Endodermal cell (in vitro differentiated cells): ENCODE measurements around the gene CLIC1. TPM values are rescaled to one million over a fixed set of nuclear protein-coding genes. Genes with fewer than 3 reads are reported as not detected.

Experiments used
- DNase-seq: peaks from one replicate; pipeline ENCODE4 v3.0.0-alpha.2; 2017
- H3K27ac ChIP-seq: 2 replicates; pipeline ENCODE4 v1.5.1; 2013; ENCODE audit warnings: mild to moderate bottlenecking, low read depth, low read length, moderate library complexity
- H3K27me3 ChIP-seq: 2 replicates; pipeline ENCODE4 v1.6.1; 2013; ENCODE audit warnings: mild to moderate bottlenecking, low read length, moderate library complexity; ENCODE audit not compliant: insufficient read depth, control insufficient read depth, poor library complexity, severe bottlenecking
- H3K36me3 ChIP-seq: 2 replicates; pipeline ENCODE4 v1.7.0; 2013; ENCODE audit warnings: mild to moderate bottlenecking, low read length, moderate library complexity; ENCODE audit not compliant: control insufficient read depth, insufficient read depth
- H3K4me1 ChIP-seq: one replicate; pipeline ENCODE4 v1.7.0; 2013; ENCODE audit warnings: low read length; ENCODE audit not compliant: control insufficient read depth, insufficient read depth
- H3K4me3 ChIP-seq: 2 replicates; pipeline ENCODE4 v1.5.1; 2013; ENCODE audit warnings: mild to moderate bottlenecking, low read length, moderate library complexity
- H3K9ac ChIP-seq: 2 replicates; pipeline ENCODE4 v1.6.1; 2013; ENCODE audit warnings: mild to moderate bottlenecking, low read length, moderate library complexity; ENCODE audit not compliant: poor library complexity, severe bottlenecking; ENCODE audit errors: extremely low read depth
- H3K9me3 ChIP-seq: 2 replicates; pipeline ENCODE4 v1.6.1; 2013; ENCODE audit warnings: mild to moderate bottlenecking, low read length, moderate library complexity; ENCODE audit not compliant: control insufficient read depth
- H3K27ac Mint-ChIP-seq: 2 replicates; pipeline ENCODE4 v1.8.0; 2020; ENCODE audit warnings: mixed read lengths
- H3K27me3 Mint-ChIP-seq: 2 replicates; pipeline ENCODE4 v1.8.0; 2021; ENCODE audit warnings: mild to moderate bottlenecking, mixed read lengths; ENCODE audit not compliant: insufficient read depth
- H3K36me3 Mint-ChIP-seq: 2 replicates; pipeline ENCODE4 v1.8.0; 2020; ENCODE audit warnings: low read depth, mixed read lengths
- H3K4me1 Mint-ChIP-seq: 2 replicates; pipeline ENCODE4 v1.8.0; 2020; ENCODE audit warnings: mixed read lengths
- H3K4me3 Mint-ChIP-seq: 2 replicates; pipeline ENCODE4 v1.8.0; 2020; ENCODE audit warnings: mild to moderate bottlenecking, moderate library complexity, mixed read lengths
- H3K9me3 Mint-ChIP-seq: 2 replicates; pipeline ENCODE4 v1.8.0; 2020; ENCODE audit warnings: mild to moderate bottlenecking, mixed read lengths
- CTCF ChIP-seq: fragments of 200-600 bp; sonication (generic); conservative IDR thresholded peaks from 2 replicates; pipeline ENCODE4 v1.5.0; 2021; ENCODE audit warnings: antibody characterized with exemption, mild to moderate bottlenecking
- WGBS, 2 experiments: methylation state at CpG; one replicate each; pipeline versions ENCODE4 v1.1.5 to v1.1.7; 2013; ENCODE audit warnings: missing lambda C conversion rate in 2 of 2, mixed read lengths in 1 of 2; ENCODE audit not compliant: insufficient coverage in 1 of 2, insufficient read length in 1 of 2; 5-methylcytosine and 5-hydroxymethylcytosine counted together
- total RNA-seq, 2 donors: library from RNA; stranded (reverse); fragmentation: NEBNext Ultra II Directional in 1 of 2; extraction: Animal tissue kit (Norgen Biotek cat#: 25700) in 1 of 2; gene quantifications; 2 replicates in 1 of 2; 3 replicates in 1 of 2; pipeline ENCODE4 v1.2.1, GENCODE V29; 2021

The CLIC1 gene
- total RNA-seq, 2 donors from 2014 or later: 289 to 380 TPM

GRCh38 chr6:31691078-31691463 lies 45.3 kb downstream of the CLIC1 start:
- Histone ChIP-seq H3K27ac (no peak overlapping the region), H3K4me3 (no peak overlapping the region), H3K4me1 (peaks cover 13% of the 10 kb centered on the region), H3K9me3 (no peaks in the 10 kb centered on the region), H3K36me3 (peaks cover 76% of the 10 kb centered on the region), H3K27me3 (no peaks in the 10 kb centered on the region), H3K9ac (no peak overlapping the region)
- no peak for TF ChIP-seq CTCF
- Mint-ChIP-seq H3K27ac (peak overlapping the region; percentile 83), H3K27me3 (no peaks in the 10 kb centered on the region), H3K4me3 (no peak overlapping the region), H3K4me1 (peaks cover 15% of the 10 kb centered on the region), H3K36me3 (peaks cover 68% of the 10 kb centered on the region), H3K9me3 (no peaks in the 10 kb centered on the region)
- 93 to 100% methylated on average over 3 to 5 of the region's 6 CpGs for WGBS, 2 experiments
- DNase-seq: no peak

- peaks cover 71% of the 10 kb centered on the region for H3K36me3 Mint-ChIP-seq
- H3K4me3 Mint-ChIP-seq: no peak overlapping the region
- H3K27me3 ChIP-seq: no peaks in the 10 kb centered on the region
- H3K27ac Mint-ChIP-seq: peak overlapping the region; percentile 83
- no peak for DNase-seq
- no peak overlapping the region for H3K27ac ChIP-seq
- H3K27me3 Mint-ChIP-seq: no peaks in the 10 kb centered on the region
- H3K9me3 Mint-ChIP-seq: no peaks in the 10 kb centered on the region
- peaks cover 15% of the 10 kb centered on the region for H3K4me1 Mint-ChIP-seq
- H3K36me3 ChIP-seq: peaks cover 81% of the 10 kb centered on the region
- no peak overlapping the region for H3K4me3 ChIP-seq
- no peak overlapping the region for H3K9ac ChIP-seq
- H3K9me3 ChIP-seq: no peaks in the 10 kb centered on the region
- TF ChIP-seq CTCF: no peak
- H3K4me1 ChIP-seq: peaks cover 13% of the 10 kb centered on the region
- WGBS, 2 experiments: 70 to 74% methylated on average over 4 to 9 of the region's 10 CpGs
Observed at GRCh38 chr6:31690231-31691077, 45.9 kb downstream of the CLIC1 start.

GRCh38 chr6:31689249-31690110 lies 46.9 kb downstream of the CLIC1 start:
- TF ChIP-seq CTCF: peak; percentile 73
- DNase-seq: peak; percentile 84
- Histone ChIP-seq H3K27ac (no peak overlapping the region), H3K9ac (no peak overlapping the region), H3K36me3 (peaks cover 72% of the 10 kb centered on the region), H3K4me3 (no peak overlapping the region), H3K27me3 (no peaks in the 10 kb centered on the region), H3K4me1 (peaks cover 13% of the 10 kb centered on the region), H3K9me3 (no peaks in the 10 kb centered on the region)
- Mint-ChIP-seq H3K4me1 (peaks cover 15% of the 10 kb centered on the region), H3K27me3 (no peaks in the 10 kb centered on the region), H3K36me3 (peaks cover 68% of the 10 kb centered on the region), H3K9me3 (no peaks in the 10 kb centered on the region), H3K4me3 (no peak overlapping the region), H3K27ac (peak overlapping the region; percentile 83)
- 80 to 85% methylated on average over 5 to 10 of the region's 11 CpGs for WGBS, 2 experiments
